Prostate gland (tissue), 2 donors: ENCODE results near the gene JAGN1. TPM values are rescaled to one million over a fixed set of nuclear protein-coding genes. Genes with fewer than 3 reads are reported as not detected.
"Not testable (repeated sequence)": the region's sequence is repeated elsewhere in the genome, so short reads cannot be mapped to it uniquely, and the experiment has no call there.

Experiments
- DNase-seq: peaks from one replicate; pipeline ENCODE4 v3.0.0-alpha.2; 2019; ENCODE audit warnings: low spot score
- H3K27ac ChIP-seq, 2 donors: fragments of 200-600 bp; sonication (generic); 2 replicates each; pipeline ENCODE4 v1.5.1; 2017 to 2019
- H3K27me3 ChIP-seq: fragments of 200-600 bp; sonication (generic); replicated peaks from 2 replicates; pipeline ENCODE4 v1.5.1; 2019; ENCODE audit not compliant: insufficient read depth
- H3K36me3 ChIP-seq, 2 donors: fragments of 200-600 bp; sonication (generic); 1 replicate in 1 of 2; 2 replicates in 1 of 2; pipeline versions ENCODE4 v1.5.1 to v1.8.1; 2017 to 2019
- H3K4me1 ChIP-seq: fragments of 200-600 bp; sonication (generic); replicated peaks from 2 replicates; pipeline ENCODE4 v1.5.1; 2019
- H3K4me3 ChIP-seq, 2 donors: fragments of 200-600 bp; sonication (generic); 2 replicates each; pipeline ENCODE4 v1.5.1; 2017 to 2019
- H3K9me3 ChIP-seq: fragments of 200-600 bp; sonication (generic); 2 replicates; pipeline ENCODE4 v1.5.1; 2017
- POLR2A ChIP-seq: fragments of 450-650 bp; IDR thresholded peaks from one replicate; pipeline ENCODE4 v1.6.1; 2016; ENCODE audit warnings: antibody characterized with exemption, mild to moderate bottlenecking
- POLR2AphosphoS5 ChIP-seq: sonication (generic); formaldehyde crosslinking; IDR thresholded peaks from one replicate; pipeline ENCODE4 v1.6.1; 2017; ENCODE audit warnings: antibody characterized with exemption
- WGBS: methylation state at CpG from one replicate; pipeline ENCODE4 v1.1.5; 2018; 5-methylcytosine and 5-hydroxymethylcytosine counted together
- intact Hi-C: fragments of 100-400 bp; cut with DNase I; formaldehyde crosslinking; loops from one replicate; pipeline ENCODE4 v1.14.2; 2022
- total RNA-seq, 2 donors: library from RNA; depleted of rRNA; stranded (reverse); fragments of >200 nt; gene quantifications; one replicate each; pipeline ENCODE4 v1.1.0, GENCODE V29; 2016
- TF ChIP-seq, protein P1 (sequence below), 4 experiments: fragments of 200-600 bp in 2 of 4; fragments of 450-650 bp in 2 of 4; sonication (generic) in 2 of 4; IDR thresholded peaks; 1 replicate in 3 of 4; 2 replicates in 1 of 4; pipeline ENCODE4 v1.5.1; 2016 to 2019; ENCODE audit warnings: antibody characterized with exemption in 4 of 4, mild to moderate bottlenecking in 2 of 4, moderate library complexity in 2 of 4

Gene JAGN1
- total RNA-seq, 2 donors from 2014 or later: 37.0 to 61.5 TPM

DNA sequence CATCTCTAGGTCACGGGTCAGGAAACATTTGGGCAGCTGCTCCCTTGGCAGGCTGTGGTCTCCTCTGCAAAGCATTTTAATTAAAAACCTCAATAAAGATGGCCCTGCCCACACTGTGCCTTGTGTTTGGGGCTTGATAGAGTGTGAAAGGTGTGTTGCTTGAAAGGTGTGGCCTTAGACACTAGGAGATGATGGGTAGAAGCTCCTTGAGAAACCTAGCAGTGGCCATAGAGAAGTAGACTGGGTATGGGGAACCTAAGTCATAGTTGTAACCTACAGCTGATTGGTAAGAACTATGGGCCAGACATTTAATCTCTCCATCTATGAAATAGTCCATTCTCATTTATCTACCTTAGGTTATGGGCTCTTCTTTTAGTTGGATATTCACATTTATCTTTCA, 3.3 kb downstream of the JAGN1 start:
- H3K27ac ChIP-seq: no peak overlapping the region
- H3K4me3 ChIP-seq: no peak overlapping the region
- H3K36me3 ChIP-seq: peaks cover 0 to 9% of the 10 kb centered on the region in 2 donors
- no peaks in the 10 kb centered on the region for H3K4me1 ChIP-seq
- H3K27me3 ChIP-seq: no peaks in the 10 kb centered on the region
- WGBS: 95% methylated on average over 1 of the region's 1 CpG
- DNase-seq: no peak
- intact Hi-C loops: no loop called here
- H3K9me3 ChIP-seq: no peaks in the 10 kb centered on the region
- TF ChIP-seq POLR2A (no peak), POLR2AphosphoS5 (no peak)
- TF ChIP-seq, protein P1, sequence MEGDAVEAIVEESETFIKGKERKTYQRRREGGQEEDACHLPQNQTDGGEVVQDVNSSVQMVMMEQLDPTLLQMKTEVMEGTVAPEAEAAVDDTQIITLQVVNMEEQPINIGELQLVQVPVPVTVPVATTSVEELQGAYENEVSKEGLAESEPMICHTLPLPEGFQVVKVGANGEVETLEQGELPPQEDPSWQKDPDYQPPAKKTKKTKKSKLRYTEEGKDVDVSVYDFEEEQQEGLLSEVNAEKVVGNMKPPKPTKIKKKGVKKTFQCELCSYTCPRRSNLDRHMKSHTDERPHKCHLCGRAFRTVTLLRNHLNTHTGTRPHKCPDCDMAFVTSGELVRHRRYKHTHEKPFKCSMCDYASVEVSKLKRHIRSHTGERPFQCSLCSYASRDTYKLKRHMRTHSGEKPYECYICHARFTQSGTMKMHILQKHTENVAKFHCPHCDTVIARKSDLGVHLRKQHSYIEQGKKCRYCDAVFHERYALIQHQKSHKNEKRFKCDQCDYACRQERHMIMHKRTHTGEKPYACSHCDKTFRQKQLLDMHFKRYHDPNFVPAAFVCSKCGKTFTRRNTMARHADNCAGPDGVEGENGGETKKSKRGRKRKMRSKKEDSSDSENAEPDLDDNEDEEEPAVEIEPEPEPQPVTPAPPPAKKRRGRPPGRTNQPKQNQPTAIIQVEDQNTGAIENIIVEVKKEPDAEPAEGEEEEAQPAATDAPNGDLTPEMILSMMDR (IDR thresholded peaks at IDR 0.05): no peak

DNA sequence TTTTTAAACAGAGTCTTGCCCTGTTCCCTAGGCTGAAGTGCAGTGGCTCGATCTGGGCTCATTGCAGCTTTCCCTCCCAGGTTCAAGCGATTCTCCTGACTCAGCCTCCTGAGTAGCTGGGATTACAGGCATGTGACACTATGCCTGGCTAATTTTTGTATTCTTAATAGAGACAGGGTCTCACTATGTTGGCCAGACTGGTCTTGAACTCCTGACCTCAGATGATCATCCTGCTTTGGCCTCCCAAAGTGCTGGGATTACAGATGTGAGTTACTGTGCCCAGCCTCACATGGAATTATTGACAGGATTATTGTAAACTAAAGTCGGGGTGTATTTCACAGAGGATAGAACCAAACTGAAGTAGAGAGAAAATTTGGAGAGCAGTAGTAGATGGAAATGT, 5.3 kb downstream of the JAGN1 start:
- H3K9me3 ChIP-seq, H3K27me3 ChIP-seq, H3K4me1 ChIP-seq, DNase-seq, H3K36me3 ChIP-seq, H3K4me3 ChIP-seq, intact Hi-C loops, H3K27ac ChIP-seq: not testable (repeated sequence)
- WGBS: 88% methylated on average over 3 of the region's 3 CpGs

DNA sequence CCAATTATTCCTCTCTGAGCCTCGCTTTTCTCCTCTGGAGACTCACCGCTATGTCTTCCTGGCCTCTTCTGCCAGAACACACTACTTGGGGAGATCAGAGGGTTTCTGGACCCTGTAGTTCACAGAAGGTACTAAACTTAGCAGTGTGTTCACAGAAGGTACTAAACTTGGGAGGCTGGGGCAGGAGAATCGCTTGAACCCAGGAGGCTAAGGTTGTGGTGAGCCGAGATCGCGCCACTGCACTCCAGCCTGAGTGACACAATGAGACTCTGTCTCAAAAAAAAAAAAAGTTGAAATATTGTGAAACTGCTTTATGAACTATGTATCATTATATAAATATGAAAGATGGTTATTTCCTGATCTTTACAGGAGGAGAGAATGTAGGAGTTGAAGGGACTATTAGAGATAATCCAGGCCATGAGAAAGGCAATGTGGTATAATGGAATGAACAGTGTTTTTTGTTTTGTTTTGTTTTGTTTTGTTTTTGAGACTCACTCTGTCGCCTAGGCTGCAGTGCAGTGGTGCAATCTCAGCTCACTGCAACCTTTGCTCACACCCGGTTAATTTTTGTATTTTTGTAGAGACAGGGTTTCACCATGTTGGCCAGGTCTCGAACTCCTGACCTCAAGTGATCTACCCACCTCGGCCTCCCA, 6.5 kb downstream of the JAGN1 start:
- H3K4me3 ChIP-seq, H3K4me1 ChIP-seq, DNase-seq, intact Hi-C loops, H3K9me3 ChIP-seq, H3K27me3 ChIP-seq, H3K36me3 ChIP-seq: not testable (repeated sequence)
- WGBS: 92% methylated on average over 10 of the region's 10 CpGs
- H3K27ac ChIP-seq: peak overlapping the region; percentile 75 to 86

DNA sequence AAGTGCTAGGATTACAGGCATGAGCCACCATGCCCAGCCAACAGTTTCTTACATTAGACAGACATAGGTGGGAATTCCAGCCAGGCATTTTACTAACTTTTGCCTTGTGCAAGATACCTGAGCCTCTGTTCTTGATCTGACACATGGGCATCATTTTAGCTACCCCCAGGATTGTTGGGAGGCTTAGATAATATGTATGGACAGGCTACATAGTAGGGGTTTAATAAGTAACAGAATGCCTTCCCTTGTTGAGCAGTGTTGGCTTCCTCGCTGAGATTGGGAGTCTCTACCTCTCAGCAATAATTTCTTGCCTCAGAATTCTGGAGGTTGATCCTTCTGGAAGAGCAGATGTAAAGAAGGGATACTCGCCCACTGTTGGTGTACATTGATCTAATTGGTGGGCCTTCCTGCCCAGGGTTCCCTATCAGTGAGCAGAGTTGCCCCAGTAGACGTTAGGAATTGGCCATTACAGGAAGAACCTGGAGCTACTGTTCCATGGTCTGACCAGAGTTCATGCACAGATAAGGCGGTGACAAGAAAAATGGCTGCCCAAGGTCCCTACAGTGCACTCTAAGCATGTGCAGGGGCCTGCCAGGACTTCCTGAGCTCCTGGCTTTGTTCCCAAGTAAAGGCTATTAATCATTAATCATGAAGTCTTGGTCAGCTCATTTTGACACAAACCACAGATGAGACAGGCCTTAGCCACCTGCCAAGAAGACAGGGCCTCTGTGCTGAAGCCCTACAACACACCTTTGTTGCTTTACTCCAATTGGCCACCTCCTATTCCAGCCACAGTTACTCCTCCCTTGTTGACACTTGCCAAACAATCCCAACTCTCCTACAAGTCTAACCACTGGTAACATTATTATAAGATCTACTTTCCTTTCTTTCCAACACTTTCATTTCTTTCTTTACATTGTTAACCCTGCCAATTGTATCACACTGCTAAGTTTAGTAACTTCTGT, 7.3 kb downstream of the JAGN1 start:
- H3K9me3 ChIP-seq: no peaks in the 10 kb centered on the region
- peak; percentile 82 for DNase-seq
- intact Hi-C loops: no loop called here
- no peaks in the 10 kb centered on the region for H3K4me1 ChIP-seq
- peak overlapping the region; percentile 75 to 86 for H3K27ac ChIP-seq
- peaks cover 0 to 9% of the 10 kb centered on the region in 2 donors for H3K36me3 ChIP-seq
- no peak overlapping the region for H3K4me3 ChIP-seq
- no peak for TF ChIP-seq POLR2A
- TF ChIP-seq, protein P1 (IDR thresholded peaks at IDR 0.05): no peak
- TF ChIP-seq POLR2AphosphoS5: peak; percentile 89
- 58% methylated on average over 4 of the region's 4 CpGs for WGBS
- no peaks in the 10 kb centered on the region for H3K27me3 ChIP-seq

DNA sequence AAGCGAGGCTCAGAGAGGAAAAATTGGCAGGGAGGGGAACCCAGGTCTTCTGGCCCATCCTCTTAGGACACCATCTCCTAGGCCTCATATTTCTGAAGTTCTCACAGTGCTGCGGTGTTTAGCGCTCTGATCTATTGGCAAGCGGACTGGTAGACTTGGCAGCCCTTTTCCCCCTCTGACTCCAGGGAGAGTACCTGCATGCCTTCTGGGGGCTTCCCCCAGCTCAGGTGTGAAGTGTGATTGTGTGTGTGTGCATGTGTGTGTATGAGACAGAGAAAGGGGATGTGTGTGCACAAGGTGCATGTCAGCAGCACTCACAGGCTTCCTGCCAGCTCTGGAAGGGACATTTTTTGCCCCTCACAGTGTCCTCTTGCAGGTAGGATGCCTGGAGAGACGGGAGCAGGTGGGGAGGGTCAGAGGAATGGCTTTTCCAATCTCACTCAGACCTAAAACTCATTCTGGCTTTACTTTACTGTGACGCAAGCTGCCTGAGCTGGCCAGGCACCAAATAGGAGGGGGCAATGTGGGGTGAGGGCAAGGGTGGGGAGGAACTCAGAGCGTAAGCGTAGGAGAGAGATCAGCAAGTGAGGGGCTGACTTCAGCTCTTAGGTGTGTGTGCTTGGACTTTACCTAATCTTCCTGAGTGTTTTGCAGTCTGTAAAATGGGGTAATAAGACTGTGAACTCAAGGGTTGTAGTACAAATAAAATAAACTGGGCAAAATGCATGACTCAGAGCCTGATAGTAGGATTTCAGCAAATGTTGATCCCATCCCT, 8.2 kb downstream of the JAGN1 start:
- peak overlapping the region; percentile 75 to 86 for H3K27ac ChIP-seq
- no peak for DNase-seq
- H3K36me3 ChIP-seq: peaks cover 0 to 3% of the 10 kb centered on the region in 2 donors
- no peaks in the 10 kb centered on the region for H3K27me3 ChIP-seq
- TF ChIP-seq POLR2AphosphoS5 (no peak), POLR2A (no peak)
- TF ChIP-seq, protein P1 (IDR thresholded peaks at IDR 0.05): no peak
- H3K4me3 ChIP-seq: no peak overlapping the region
- intact Hi-C loops: no loop called here
- no peaks in the 10 kb centered on the region for H3K9me3 ChIP-seq
- no peaks in the 10 kb centered on the region for H3K4me1 ChIP-seq
- 50% methylated on average over 8 of the region's 8 CpGs for WGBS
